Upper lobe of left lung (tissue), 4 donors: ENCODE data around the gene ADSL.

Experiments
- EP300 ChIP-seq, 4 donors: sonication (generic); formaldehyde crosslinking; IDR thresholded peaks; one replicate each; pipeline ENCODE4 v1.5.1; 2017; ENCODE audit warnings: antibody characterized with exemption in 4 of 4, control low read depth in 2 of 4
- POLR2A ChIP-seq, 4 donors: fragments of 450-650 bp; IDR thresholded peaks; one replicate each; pipeline ENCODE4 v1.5.1; 2016 to 2017; ENCODE audit warnings: antibody characterized with exemption in 4 of 4, mild to moderate bottlenecking in 2 of 4
- TF ChIP-seq, protein P1 (sequence below), 6 experiments: fragments of 450-650 bp in 4 of 6; fragments of 200-600 bp in 2 of 6; sonication (generic) in 2 of 6; IDR thresholded peaks; one replicate each; pipeline ENCODE4 v1.5.1; 2016 to 2019; ENCODE audit warnings: antibody characterized with exemption in 6 of 6

DNA sequence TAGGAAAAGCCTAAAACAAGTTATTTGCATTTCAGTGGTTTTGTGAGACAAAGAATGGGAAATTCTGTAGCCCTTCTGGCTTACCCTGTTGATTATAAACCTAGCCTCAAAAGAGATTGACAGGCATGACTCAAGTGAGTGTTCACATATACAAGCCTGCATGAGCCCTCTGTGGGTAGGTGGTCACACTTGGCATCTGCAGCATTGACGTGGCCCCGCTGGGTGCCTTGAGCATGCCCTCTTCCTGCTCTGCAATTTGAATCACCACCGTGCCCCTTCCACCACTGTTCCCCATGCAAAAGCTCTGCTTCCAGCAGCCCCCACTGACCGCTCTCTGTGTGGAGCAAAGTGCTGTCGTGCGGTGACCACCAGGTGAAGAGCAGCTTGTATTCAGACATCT is 21.0 kb upstream of the ADSL start:
- TF ChIP-seq, protein P1, sequence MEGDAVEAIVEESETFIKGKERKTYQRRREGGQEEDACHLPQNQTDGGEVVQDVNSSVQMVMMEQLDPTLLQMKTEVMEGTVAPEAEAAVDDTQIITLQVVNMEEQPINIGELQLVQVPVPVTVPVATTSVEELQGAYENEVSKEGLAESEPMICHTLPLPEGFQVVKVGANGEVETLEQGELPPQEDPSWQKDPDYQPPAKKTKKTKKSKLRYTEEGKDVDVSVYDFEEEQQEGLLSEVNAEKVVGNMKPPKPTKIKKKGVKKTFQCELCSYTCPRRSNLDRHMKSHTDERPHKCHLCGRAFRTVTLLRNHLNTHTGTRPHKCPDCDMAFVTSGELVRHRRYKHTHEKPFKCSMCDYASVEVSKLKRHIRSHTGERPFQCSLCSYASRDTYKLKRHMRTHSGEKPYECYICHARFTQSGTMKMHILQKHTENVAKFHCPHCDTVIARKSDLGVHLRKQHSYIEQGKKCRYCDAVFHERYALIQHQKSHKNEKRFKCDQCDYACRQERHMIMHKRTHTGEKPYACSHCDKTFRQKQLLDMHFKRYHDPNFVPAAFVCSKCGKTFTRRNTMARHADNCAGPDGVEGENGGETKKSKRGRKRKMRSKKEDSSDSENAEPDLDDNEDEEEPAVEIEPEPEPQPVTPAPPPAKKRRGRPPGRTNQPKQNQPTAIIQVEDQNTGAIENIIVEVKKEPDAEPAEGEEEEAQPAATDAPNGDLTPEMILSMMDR (IDR thresholded peaks at IDR 0.05): no peak
- TF ChIP-seq POLR2A (IDR thresholded peaks at IDR 0.05): no peak
- TF ChIP-seq EP300 (IDR thresholded peaks at IDR 0.05): no peak
